Testis (tissue), 3 donors: ENCODE data around the gene CHD5. TPM values are rescaled to one million over a fixed set of nuclear protein-coding genes. Genes with fewer than 3 reads are reported as not detected.

ENCODE experiments used
- DNase-seq: peaks from one replicate; pipeline ENCODE4 v3.0.0-alpha.2; 2019
- H3K27ac ChIP-seq, 2 donors: fragments of 200-600 bp; sonication (generic); one replicate each; pipeline ENCODE4 v1.5.1; 2019
- H3K27me3 ChIP-seq: fragments of 200-600 bp; sonication (generic); one replicate; pipeline ENCODE4 v1.5.1; 2019
- H3K36me3 ChIP-seq: fragments of 200-600 bp; sonication (generic); one replicate; pipeline ENCODE4 v1.5.1; 2017; ENCODE audit warnings: low read depth; ENCODE audit errors: missing control alignments
- H3K4me1 ChIP-seq: fragments of 200-600 bp; sonication (generic); one replicate; pipeline ENCODE4 v1.5.1; 2019
- H3K4me3 ChIP-seq, 2 donors: fragments of 200-600 bp; sonication (generic); one replicate each; pipeline ENCODE4 v1.5.1; 2017 to 2019
- H3K9me3 ChIP-seq: fragments of 200-600 bp; sonication (generic); one replicate; pipeline ENCODE4 v1.5.1; 2017
- POLR2A ChIP-seq: fragments of 450-650 bp; IDR thresholded peaks from one replicate; pipeline ENCODE4 v1.6.1; 2017; ENCODE audit warnings: antibody characterized with exemption, mild to moderate bottlenecking, moderate library complexity
- WGBS, 2 donors: methylation state at CpG; one replicate each; pipeline ENCODE4 v1.1.5; 2018; 5-methylcytosine and 5-hydroxymethylcytosine counted together
- intact Hi-C: fragments of 100-400 bp; cut with DNase I; formaldehyde crosslinking; loops from one replicate; pipeline ENCODE4 v1.15.1; 2023; ENCODE audit warnings: low total_unique reads
- polyA plus RNA-seq: library from polyadenylated mRNA; stranded (reverse); fragments of 350-450 nt; fragmentation: Illumina TruSeq; extraction: RNeasy Lipid Tissue Mini Kit (QIAGEN cat#74804); gene quantifications from one replicate; pipeline ENCODE4 v1.2.3, GENCODE V29; 2014; ENCODE audit warnings: low read depth, low replicate concordance; ENCODE audit not compliant: insufficient read depth
- total RNA-seq, 2 donors: library from RNA; depleted of rRNA; stranded (reverse); fragments of >200 nt; gene quantifications; one replicate each; pipeline ENCODE4 v1.2.3, GENCODE V29; 2016
- TF ChIP-seq, protein P1 (sequence below), 3 experiments: fragments of 450-650 bp in 2 of 3; fragments of 200-600 bp in 1 of 3; sonication (generic) in 1 of 3; IDR thresholded peaks; one replicate each; pipeline ENCODE4 v1.5.1; 2016 to 2019; ENCODE audit warnings: antibody characterized with exemption in 3 of 3, mild to moderate bottlenecking in 2 of 3, moderate library complexity in 1 of 3

The CHD5 gene
- total and polyA plus RNA-seq, 3 donors from 2014 or later: 42.1 to 67.5 (median 63.1) TPM

DNA sequence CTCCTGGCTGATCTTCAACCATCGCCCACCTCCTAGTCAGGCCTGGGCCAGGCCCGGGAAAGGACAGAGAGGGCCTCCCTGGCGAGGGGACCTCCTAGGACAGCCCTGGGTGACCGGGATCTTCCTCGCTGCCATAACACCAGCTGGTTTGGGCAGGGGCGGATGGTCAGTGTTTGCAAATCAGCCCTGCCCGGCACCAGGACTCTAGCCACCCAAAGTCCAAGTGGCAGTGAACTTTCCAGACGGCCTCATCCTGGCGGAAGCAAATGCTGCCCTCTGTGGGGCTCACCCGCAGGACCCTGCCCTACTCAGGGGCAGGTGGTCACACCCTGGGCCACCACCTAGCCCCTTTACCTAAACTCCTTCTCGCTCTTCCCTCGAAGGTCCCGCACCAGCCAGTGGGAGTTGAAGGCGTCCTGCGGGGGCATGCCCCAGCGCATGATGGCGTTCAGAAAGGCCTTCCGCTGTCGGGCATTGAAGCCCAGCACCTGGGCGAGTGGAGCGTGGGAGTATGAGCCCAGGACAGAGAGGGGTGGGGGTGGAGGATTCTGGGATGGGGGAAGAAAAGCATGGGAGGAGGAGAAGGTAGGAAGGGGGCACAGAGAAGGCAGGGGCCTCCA lies 55.3 kb downstream of the CHD5 start:
- no peak for DNase-seq
- intact Hi-C loops: no loop called here
- Histone ChIP-seq H3K36me3 (no peaks in the 10 kb centered on the region), H3K4me1 (peaks cover 3% of the 10 kb centered on the region), H3K27ac (no peak overlapping the region), H3K27me3 (no peaks in the 10 kb centered on the region), H3K9me3 (no peaks in the 10 kb centered on the region), H3K4me3 (no peak overlapping the region)
- 77 to 85% methylated on average over 14 to 21 of the region's 21 CpGs for WGBS, 2 donors
- TF ChIP-seq, protein P1, sequence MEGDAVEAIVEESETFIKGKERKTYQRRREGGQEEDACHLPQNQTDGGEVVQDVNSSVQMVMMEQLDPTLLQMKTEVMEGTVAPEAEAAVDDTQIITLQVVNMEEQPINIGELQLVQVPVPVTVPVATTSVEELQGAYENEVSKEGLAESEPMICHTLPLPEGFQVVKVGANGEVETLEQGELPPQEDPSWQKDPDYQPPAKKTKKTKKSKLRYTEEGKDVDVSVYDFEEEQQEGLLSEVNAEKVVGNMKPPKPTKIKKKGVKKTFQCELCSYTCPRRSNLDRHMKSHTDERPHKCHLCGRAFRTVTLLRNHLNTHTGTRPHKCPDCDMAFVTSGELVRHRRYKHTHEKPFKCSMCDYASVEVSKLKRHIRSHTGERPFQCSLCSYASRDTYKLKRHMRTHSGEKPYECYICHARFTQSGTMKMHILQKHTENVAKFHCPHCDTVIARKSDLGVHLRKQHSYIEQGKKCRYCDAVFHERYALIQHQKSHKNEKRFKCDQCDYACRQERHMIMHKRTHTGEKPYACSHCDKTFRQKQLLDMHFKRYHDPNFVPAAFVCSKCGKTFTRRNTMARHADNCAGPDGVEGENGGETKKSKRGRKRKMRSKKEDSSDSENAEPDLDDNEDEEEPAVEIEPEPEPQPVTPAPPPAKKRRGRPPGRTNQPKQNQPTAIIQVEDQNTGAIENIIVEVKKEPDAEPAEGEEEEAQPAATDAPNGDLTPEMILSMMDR (IDR thresholded peaks at IDR 0.05): no peak
- no peak for TF ChIP-seq POLR2A

DNA sequence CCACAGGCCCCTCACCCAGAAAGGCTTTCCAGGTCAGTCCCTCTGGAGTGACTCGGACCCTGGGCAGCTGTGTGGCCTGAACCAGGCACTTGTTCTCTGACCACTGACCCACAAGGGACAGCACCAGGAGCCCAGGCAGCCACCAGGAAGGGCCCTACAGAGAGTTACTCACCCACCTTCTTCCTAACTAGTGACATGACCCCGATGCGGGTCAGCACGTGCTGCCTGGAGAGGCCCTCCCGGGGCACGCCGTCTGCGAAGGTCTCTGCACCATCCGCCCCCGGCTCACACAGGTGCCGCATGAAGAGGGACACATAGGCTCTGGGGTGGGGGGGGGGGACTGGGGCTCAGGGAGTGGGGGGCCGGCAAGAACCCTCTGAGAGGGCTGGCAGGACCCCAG lies 55.8 kb downstream of the CHD5 start:
- 94% methylated on average over 11 of the region's 12 CpGs; no CpG with 5 or more reads in 1 of the 2 donors for WGBS, 2 donors
- DNase-seq: no peak
- no peaks in the 10 kb centered on the region for H3K36me3 ChIP-seq
- no peak for TF ChIP-seq POLR2A
- H3K9me3 ChIP-seq: no peaks in the 10 kb centered on the region
- intact Hi-C loops: no loop called here
- no peak overlapping the region for H3K27ac ChIP-seq
- H3K4me1 ChIP-seq: peaks cover 3% of the 10 kb centered on the region
- no peaks in the 10 kb centered on the region for H3K27me3 ChIP-seq
- no peak overlapping the region for H3K4me3 ChIP-seq

DNA sequence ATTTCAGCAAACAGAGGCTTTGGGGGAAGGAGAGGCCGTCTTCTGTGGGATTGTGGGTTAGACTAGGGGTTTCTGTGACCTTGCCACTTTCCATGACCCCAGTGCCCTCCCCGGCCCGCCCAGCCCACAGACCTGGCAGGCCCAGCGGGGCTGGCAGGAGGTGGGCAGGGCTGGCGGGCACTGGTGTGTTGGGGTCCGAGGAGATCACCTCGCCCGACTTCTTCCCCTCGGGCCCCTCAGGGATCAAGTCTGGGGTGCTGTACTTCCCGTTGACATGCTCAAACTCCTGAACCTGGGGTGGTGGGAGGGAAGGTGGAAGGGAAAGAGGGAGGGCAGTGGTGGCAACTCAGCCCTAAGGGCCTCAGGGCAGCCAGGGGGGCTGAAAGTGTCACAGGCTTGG lies 56.3 kb downstream of the CHD5 start:
- no peak for DNase-seq
- Histone ChIP-seq H3K27ac (no peak overlapping the region), H3K9me3 (no peaks in the 10 kb centered on the region), H3K36me3 (no peaks in the 10 kb centered on the region), H3K4me3 (no peak overlapping the region), H3K4me1 (peaks cover 3% of the 10 kb centered on the region), H3K27me3 (no peaks in the 10 kb centered on the region)
- intact Hi-C loops: no loop called here
- no peak for TF ChIP-seq POLR2A
- TF ChIP-seq, protein P1 (IDR thresholded peaks at IDR 0.05): no peak
- 81 to 83% methylated on average over 4 to 10 of the region's 10 CpGs for WGBS, 2 donors

DNA sequence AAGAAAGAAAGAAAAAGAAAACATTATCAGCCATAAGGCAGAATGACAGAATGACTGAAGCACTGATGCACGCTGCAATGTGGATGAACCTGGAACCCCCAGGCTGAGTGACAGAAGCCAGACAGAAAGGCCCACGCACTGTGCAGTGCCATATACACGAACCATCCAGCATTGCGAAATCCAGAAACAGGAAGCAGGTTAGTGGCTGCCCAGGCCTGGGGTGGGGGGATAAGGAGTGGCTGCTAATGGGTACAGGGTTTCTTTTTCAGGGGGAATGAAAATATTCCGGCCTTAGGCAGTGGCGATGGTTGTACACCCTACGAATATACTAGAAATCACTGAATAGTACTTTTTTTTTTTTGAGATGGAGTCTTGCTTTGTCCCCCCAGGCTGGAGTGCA lies 57.0 kb downstream of the CHD5 start:
- WGBS, 2 donors: 83 to 87% methylated on average over 7 of the region's 7 CpGs

DNA sequence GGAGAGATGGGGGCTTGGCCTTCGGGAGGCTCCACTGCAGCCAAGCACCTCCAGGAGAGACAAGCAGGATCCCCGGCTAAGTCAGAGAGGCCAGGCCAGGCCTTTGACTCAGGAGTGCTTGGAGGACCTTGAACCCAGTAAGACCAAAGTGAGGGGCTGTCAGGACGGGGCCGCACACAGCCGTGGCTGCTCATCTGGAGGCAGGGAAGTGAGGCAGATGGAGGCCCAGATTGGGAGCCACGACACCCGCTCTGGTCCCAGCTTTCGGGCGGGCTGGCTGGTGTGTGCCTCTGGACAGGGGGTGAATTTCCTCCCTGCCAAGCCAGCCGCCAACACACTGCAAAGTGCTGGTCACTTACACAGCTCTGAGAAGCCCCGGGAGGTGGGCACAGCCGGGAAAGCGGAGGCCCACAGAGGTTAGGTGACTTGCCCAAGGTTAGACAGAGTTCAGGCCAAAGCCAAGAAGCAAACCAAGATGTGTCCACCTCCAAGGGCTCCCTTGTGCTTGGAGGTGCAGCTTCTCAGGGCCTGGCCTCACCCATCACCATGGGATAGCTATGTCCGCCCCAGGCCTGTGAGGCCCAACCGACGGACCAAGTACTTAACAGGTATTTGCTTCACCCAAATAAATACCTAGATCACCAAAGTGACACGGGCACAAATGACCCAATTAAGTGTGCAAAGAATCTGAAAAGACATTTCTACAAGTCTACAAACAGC lies 58.3 kb downstream of the CHD5 start:
- intact Hi-C loops: no loop called here
- Histone ChIP-seq H3K4me1 (no peaks in the 10 kb centered on the region), H3K27me3 (no peaks in the 10 kb centered on the region), H3K9me3 (no peaks in the 10 kb centered on the region), H3K27ac (no peak overlapping the region), H3K4me3 (no peak overlapping the region), H3K36me3 (no peaks in the 10 kb centered on the region)
- TF ChIP-seq, protein P1 (IDR thresholded peaks at IDR 0.05): no peak
- no peak for TF ChIP-seq POLR2A
- DNase-seq: no peak
- 92 to 93% methylated on average over 11 to 17 of the region's 17 CpGs for WGBS, 2 donors

More for the DNA sequence above, 57.0 kb downstream of the CHD5 start:
- Histone ChIP-seq H3K4me1 (peaks cover 3% of the 10 kb centered on the region), H3K4me3 (no peak overlapping the region), H3K27me3 (no peaks in the 10 kb centered on the region), H3K27ac (no peak overlapping the region), H3K9me3 (no peaks in the 10 kb centered on the region), H3K36me3 (no peaks in the 10 kb centered on the region)
- TF ChIP-seq, protein P1 (IDR thresholded peaks at IDR 0.05): no peak
- no peak for TF ChIP-seq POLR2A
- DNase-seq: no peak
- intact Hi-C loops: no loop called here
